ENCODE data around the gene CLEC1B.
"Not testable (repeated sequence)": the region's sequence is repeated elsewhere in the genome, so short reads cannot be mapped to it uniquely, and the experiment has no call there.

CLEC1B gene

DNA sequence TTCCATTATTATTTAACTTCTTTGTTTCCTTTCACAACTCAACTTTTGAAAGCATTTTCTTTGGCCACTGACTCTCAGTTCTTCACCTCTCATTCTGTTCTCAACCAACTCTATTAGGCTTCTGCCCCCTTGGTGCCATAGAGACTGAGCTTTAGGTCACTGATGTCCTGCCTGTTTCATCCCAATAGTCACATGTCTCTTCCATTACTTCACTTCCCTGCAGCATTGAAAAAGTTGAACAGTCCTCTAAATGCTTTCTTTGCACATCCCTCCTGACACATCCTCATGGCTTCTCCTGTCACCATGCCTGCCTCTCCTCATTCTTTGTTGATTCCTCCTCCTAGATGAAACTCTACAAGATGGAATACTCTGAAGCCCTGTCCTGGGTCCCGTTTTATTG, 25.0 kb downstream of the CLEC1B start:
- no peak for DNase-seq

DNA sequence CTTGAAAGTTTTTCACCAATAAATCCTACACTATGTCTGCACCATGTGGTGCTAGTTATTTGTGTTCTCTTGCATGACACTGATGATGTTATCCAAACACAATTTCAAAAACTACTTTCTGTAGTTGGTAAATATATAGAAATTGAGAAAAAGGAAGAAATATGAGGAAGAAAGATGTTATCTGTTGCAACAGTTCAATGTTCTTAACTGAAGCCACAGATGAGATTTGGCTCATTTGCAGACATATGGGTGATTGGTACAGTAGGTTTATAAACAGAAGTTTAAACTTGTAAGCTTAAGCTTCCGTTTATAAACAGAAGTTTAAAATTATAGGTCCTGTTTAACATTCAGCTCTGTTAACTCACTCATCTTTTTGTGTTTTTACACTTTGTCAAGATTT, 27.7 kb downstream of the CLEC1B start, which contains the start of gene CLEC12A:
TSS of gene CLEC12A (plus strand) at position 229 of the 400 bp plus-strand sequence. CDS start 188 bp downstream, outside the sequence.
- no peak for DNase-seq

DNA sequence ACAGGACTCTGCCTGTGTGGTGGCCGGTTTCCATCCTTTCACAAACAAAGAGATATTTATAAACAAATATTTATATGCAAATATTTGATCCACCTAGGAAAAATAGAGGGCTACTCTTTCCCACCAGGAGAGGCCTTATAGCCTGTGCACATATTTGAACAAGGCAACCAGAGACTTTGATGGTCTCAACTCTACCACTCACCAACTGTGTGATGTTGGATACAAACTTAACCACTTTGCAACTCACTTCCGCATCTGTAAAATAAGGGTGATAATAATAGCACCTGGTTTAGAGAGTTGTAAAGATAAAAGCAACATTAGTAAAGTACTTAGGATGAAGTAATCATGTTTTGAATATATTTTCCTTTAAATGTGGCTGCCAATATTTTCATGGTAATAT, 29.2 kb downstream of the CLEC1B start:
- no peak for DNase-seq

DNA sequence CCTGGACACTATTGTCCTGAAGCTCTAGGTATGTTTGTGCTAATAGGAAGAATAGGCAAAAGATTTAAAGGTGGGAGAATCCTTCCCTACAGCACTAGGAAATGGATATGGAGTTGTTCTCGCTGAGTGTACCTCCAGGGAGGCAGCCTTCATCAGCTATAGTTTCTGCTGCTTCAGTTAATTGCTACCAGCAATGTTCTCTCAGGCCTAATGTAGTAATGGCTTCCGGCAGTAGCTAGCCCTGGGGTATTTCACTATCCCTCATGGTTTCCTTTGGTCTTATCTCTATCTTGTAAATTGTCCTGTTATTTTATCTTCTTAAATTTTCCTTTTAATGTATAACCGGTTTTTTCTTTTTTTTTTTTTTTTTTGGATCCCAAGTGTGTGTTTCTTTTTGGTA, 37.0 kb downstream of the CLEC1B start:
- DNase-seq, result no peak

DNA sequence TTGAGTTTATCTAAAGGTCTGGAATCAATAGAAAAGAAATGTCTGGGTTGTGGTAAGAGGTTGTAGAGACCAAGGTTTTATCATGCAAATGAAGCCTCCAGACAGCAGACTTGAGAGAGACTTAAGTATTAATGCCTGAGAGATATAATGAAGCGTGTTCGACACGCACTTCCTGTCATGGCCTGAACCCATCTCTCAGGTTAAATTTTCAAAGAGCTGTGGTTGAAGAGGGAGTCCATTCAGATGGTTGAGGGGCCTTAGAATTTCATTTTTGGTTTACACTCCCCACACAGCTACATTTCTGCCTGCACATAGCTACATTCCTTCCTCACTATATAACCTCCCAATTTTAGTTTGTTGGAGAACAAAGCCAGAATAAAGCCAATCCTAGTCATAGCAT, 37.8 kb downstream of the CLEC1B start:
- DNase-seq, result no peak

DNA sequence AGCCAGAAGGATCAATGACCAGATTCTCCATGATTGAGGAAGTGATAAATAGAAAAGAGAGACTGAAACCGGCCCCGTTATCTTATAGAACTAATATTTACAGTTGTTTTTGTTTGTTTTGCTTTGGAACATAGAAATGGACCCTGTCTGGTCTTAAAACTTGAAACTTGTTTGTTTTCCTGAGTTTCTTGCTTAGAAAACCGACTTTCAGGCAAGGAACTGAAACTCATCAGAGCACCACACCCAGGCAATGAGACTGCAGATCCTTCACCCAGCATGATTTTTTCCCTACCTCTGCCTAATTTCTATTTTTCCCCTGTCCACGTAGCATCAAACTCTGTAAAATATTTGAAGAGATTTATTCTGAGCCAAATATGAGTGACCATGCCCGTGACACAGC, 38.3 kb downstream of the CLEC1B start:
- no peak for DNase-seq

DNA sequence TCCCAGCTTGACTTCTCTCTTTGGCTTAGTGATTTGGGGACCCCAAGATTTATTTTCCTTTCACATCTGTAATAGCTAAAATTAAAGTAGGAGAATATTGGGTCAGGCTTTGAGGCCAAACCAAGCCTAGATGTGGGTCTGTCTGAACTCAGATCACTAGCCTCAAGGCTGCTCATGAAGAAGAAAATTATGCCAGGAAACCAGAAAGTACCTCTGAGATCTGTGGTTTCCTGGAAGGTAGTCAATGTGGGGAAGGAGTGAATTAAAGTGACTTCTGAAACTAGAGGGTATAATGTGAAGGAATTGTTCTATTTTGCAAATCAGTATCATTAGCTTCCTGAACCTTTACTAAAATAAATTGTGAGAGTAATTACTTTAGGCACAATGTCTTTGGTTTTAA, 41.1 kb downstream of the CLEC1B start:
- DNase-seq, result no peak

DNA sequence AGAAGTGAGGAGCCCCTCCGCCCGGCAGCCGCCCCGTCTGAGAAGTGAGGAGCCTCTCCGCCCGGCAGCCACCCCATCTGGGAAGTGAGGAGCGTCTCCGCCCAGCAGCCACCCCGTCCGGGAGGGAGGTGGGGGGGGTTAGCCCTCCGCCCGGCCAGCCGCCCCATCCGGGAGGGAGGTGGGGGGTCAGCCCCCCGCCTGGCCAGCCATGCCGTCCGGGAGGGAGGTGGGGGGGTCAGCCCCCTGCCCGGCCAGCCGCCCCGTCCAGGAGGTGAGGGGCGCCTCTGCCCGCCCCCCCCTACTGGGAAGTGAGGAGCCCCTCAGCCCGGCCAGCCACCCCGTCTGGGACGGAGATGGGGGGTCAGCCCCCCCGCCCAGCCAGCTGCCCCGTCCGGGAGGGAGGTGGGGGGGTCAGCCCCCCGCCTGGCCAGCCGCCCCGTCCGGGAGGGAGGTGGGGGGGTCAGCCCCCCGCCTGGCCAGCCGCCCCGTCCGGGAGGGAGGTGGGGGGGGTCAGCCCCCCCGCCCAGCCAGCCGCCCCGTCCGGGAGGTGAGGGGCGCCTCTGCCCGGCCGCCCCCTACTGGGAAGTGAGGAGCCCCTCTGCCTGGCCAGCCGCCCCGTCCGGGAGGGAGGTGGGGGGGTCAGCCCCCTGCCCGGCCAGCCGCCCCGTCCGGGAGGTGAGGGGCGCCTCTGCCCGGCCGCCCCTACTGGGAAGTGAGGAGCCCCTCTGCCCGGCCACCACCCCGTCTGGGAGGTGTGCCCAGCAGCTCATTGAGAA, 45.8 kb downstream of the CLEC1B start:
- DNase-seq, result not testable (repeated sequence)

DNA sequence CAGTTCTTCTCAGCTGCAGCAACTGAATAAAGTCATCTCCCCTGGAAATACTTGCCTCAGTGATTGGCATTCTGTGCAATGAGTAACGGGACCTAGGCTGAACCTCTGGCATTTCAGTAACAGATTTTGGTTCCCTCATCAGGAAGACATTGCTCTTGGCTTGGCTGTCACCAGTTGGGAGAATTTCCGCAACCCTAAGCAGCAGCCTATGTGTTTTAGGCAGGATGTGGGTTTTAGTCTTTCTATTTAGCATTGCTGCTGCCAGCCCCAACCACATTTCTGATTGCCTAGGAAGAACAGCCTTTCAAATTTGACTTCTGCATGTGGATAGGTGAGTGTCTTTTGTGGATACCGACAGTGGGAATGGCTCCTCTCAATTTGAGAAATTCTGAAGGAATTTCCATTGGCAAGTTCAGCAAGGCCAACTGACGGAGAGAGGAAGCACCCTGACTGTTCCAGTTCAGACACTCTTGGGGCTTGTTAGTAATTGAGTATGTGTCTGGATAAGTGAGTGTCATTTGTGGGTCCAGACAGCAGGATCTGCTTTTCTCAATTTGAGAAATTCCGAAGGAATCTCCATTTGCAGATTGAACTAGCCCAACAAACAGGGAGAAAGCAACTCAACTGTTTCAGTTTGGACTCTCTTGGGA, 47.8 kb downstream of the CLEC1B start:
- no peak for DNase-seq

DNA sequence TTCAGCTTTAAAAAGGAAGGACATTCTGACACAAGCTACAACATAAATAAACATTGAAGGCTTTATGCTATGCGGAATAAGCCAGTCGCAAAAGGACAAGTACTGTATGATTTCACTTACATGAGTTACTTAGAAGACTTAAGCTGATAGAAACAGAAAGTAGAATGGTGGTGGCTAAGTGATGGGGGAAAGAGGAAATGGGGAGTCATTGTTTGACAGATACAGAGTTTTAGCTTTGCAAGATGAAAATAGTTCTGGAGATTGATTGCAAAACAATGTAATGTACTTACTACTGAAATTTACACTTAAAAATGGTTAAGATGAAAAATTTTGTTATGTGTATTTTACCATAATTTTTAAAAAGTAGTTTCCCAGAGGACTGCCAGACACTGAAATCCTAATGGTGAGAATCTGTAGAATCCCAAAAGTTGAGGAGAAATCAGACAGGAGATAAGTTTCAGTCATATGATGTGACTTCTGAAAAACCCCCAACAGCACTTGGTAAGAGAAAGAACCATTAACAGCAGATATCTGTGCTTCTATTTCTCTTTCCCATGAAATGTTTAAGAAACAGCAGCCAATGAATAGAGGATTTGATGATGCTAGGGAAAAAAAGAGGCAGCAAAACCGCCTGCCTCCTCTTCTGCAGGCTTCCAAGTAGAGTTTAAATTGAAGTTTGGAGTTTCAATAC, 50.2 kb downstream of the CLEC1B start:
- DNase-seq, result no peak

DNA sequence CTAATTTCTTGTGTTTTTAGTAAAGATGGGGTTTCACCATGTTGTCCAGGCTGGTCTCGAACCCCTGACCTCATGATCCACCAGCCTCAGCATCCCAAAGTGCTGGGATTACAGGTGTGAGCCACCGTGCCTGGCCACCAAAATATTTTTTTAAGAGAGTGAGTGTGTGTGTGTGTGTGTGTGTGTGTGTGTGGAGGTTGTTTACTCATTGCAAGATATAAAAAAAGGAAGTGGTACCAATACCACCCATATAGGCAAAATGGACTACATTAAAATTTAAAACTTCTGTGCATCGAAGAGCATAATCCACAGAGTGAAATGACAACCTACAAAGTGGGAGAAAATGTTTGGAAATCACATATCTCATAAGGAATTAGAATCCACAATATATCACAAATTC, 51.2 kb downstream of the CLEC1B start:
- DNase-seq, result no peak

DNA sequence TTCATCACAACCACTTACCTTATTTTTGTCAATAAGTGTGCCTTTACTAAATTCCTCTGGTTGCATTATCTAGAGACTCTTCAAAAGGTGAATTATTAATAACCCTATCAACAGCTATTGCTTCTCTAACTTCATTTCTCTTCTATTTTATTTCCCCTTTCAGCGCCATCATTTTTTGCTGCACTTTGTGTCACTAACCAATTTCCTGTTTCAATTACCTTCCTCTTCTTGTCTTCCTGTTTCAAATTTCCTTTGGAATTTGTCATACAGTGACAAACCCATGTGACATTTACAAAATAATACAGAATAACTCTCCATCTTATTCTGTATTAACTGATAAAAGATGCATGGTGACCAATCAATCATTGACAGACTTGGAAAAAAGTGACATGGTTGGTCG, 54.5 kb downstream of the CLEC1B start:
- DNase-seq, result no peak

DNA sequence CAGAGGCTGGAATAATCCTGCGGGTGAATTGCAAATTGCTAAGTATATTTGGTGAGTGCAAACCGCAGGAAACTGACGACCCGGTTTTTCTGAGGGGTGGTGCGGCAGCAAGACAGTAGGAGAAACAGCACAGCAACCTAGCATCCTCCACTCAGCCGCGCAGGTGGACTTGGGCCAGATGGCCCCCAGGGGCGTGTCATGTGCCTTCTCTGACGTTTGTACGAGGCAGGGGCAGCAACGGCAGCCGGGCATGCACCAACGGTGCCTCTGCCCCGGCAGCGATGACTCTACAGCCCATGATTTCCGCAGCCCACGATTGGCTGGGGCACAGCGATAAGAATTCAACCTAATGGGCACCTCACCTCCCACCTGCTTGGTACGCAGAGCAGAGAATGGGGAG, 55.7 kb downstream of the CLEC1B start:
- no peak for DNase-seq
